ENCODE data around the gene ST7L.

ST7L gene

GRCh38 chr1:112618114-112618720 is 724 bp downstream of the ST7L start:
- peak in 1 of 2 donors; percentile 5 for DNase-seq (ENCODE audit: low read depth in 2 of 2)

GRCh38 chr1:112614460-112615065 is 4.4 kb downstream of the ST7L start:
- DNase-seq (ENCODE audit: low read depth in 2 of 2) = no peak

GRCh38 chr1:112605633-112606327 is 13.2 kb downstream of the ST7L start:
- no peak for DNase-seq (ENCODE audit: low read depth in 2 of 2)

- no peak for DNase-seq (ENCODE audit: low read depth in 2 of 2)
Observed at GRCh38 chr1:112603541-112603940, 15.4 kb downstream of the ST7L start.

GRCh38 chr1:112603012-112603411 is 15.9 kb downstream of the ST7L start:
- no peak for DNase-seq (ENCODE audit: low read depth in 2 of 2)

GRCh38 chr1:112599477-112599876 is 19.5 kb downstream of the ST7L start:
- DNase-seq (ENCODE audit: low read depth in 2 of 2) = no peak

- DNase-seq (ENCODE audit: low read depth in 2 of 2) = no peak
Observed at GRCh38 chr1:112594208-112594876, 24.6 kb downstream of the ST7L start.

- DNase-seq (ENCODE audit: low read depth in 2 of 2) = no peak
Observed at GRCh38 chr1:112589766-112590165, 29.2 kb downstream of the ST7L start.

- no peak for DNase-seq (ENCODE audit: low read depth in 2 of 2)
Observed at GRCh38 chr1:112583366-112583765, 35.6 kb downstream of the ST7L start.

GRCh38 chr1:112581586-112582192 is 37.3 kb downstream of the ST7L start:
- no peak for DNase-seq (ENCODE audit: low read depth in 2 of 2)

- DNase-seq (ENCODE audit: low read depth in 2 of 2) = no peak
Observed at GRCh38 chr1:112579801-112580510, 39.0 kb downstream of the ST7L start.

- no peak for DNase-seq (ENCODE audit: low read depth in 2 of 2)
Observed at GRCh38 chr1:112576240-112576639, 42.7 kb downstream of the ST7L start.

GRCh38 chr1:112575154-112575804 is 43.7 kb downstream of the ST7L start:
- DNase-seq (ENCODE audit: low read depth in 2 of 2) = no peak

- no peak for DNase-seq (ENCODE audit: low read depth in 2 of 2)
Observed at GRCh38 chr1:112565800-112566199, 53.1 kb downstream of the ST7L start.

- DNase-seq (ENCODE audit: low read depth in 2 of 2) = no peak
Observed at GRCh38 chr1:112564081-112564480, 54.9 kb downstream of the ST7L start.

- no peak for DNase-seq (ENCODE audit: low read depth in 2 of 2)
Observed at GRCh38 chr1:112563341-112563740, 55.6 kb downstream of the ST7L start.

- DNase-seq (ENCODE audit: low read depth in 2 of 2) = no peak
Observed at GRCh38 chr1:112558634-112559033, 60.3 kb downstream of the ST7L start.

- DNase-seq (ENCODE audit: low read depth in 2 of 2) = no peak
Observed at GRCh38 chr1:112557385-112557784, 61.6 kb downstream of the ST7L start.

GRCh38 chr1:112554411-112554810 is 64.5 kb downstream of the ST7L start:
- DNase-seq (ENCODE audit: low read depth in 2 of 2) = no peak

GRCh38 chr1:112549590-112549989 is 69.4 kb downstream of the ST7L start:
- DNase-seq (ENCODE audit: low read depth in 2 of 2) = no peak

GRCh38 chr1:112548547-112548946 is 70.4 kb downstream of the ST7L start:
- DNase-seq (ENCODE audit: low read depth in 2 of 2) = no peak

Measured in stimulated activated CD4-positive, alpha-beta T cell treated with anti-CD3 and anti-CD28 coated beads, Interleukin-1b, Interleukin-23, amount 100 ng/mL, for 1 hour (primary cell).